Measurements from ENCODE around the gene NUP98.

DNA sequence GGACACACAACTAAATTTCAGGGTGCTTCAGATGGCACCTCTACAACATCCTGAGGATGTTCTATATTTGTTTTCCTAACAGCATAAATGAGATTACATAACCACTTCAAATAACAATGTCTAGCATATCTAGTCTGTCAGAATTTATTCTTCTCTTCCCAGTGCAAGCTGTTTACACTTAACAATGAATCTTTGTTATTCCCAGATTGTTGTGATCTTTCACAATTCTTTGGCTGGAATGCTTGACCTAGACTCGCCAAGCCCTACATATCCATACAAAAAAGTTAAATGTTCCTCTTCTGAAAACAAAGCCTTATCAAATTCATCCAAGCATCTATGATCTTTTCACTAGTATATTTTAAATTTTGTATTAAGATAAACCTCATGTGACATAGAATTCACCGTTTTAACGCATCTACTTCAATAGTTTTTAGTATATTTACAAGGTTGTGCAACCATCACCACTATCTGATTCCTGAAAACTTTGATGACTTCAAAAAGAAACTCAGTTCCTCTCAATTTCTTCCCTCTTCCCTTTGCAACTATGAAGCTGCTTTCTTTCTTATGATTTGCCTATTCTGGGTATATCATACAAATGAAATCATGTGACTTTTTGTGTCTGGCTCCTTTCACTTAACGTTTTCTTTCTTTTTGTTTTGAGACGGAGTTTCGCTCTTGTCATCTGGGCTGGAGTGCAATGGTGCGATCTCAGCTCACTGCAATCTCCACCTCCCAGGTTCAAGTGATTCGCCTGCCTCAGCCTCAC lies 64.5 kb downstream of the NUP98 start:
- no peak for TF ChIP-seq POLR2AphosphoS5 (IDR thresholded peaks at IDR 0.05)
- TF ChIP-seq, protein P1, sequence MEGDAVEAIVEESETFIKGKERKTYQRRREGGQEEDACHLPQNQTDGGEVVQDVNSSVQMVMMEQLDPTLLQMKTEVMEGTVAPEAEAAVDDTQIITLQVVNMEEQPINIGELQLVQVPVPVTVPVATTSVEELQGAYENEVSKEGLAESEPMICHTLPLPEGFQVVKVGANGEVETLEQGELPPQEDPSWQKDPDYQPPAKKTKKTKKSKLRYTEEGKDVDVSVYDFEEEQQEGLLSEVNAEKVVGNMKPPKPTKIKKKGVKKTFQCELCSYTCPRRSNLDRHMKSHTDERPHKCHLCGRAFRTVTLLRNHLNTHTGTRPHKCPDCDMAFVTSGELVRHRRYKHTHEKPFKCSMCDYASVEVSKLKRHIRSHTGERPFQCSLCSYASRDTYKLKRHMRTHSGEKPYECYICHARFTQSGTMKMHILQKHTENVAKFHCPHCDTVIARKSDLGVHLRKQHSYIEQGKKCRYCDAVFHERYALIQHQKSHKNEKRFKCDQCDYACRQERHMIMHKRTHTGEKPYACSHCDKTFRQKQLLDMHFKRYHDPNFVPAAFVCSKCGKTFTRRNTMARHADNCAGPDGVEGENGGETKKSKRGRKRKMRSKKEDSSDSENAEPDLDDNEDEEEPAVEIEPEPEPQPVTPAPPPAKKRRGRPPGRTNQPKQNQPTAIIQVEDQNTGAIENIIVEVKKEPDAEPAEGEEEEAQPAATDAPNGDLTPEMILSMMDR (IDR thresholded peaks at IDR 0.05) = no peak
- TF ChIP-seq POLR2A (IDR thresholded peaks at IDR 0.05) = no peak
- no peak for TF ChIP-seq EP300 (IDR thresholded peaks at IDR 0.05)
